DMS53 (cell line): ENCODE results near the gene AHI1.

Experiments used
- DNase-seq: peaks from one replicate; lab custom pipeline; 2025; lab: John Stamatoyannopoulos, UW

AHI1 gene

DNA sequence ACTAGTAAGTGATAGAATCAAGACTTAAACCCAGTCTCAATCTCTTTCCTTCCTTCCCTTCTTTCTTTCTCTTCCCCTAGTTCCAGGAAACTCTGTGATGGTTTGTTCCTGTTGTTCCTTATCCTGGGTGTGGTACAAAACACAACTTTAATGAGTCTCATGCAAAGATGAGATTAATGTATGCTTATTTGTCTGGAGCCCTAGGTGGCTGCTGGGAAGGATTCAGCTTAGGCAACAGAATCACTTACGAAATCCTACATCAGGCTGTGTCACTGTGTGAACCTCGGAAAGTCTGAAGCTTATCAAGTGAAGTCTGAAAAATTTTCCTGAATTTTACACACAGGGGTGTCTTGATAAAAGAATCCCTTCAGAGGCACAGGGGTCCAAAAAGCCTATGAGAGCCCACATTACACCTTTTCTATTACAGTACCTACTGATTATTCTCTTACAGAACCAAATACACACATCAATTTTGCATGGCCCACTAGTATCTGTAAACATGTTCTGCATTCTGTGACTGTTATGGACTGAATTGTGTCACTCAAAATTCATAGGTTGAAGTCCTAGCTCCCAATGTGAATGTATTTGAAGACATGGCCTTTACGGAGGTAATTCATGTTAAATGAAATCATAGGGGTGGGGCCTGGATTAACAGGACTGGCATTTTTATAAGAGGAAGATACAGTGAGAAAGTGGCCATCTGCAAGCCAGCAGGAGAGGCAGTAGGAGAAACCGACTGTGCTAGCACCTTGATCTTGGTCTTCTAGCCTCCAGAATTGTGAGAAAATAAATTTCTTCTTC lies 171.7 kb downstream of the AHI1 start:
- no peak for DNase-seq

DNA sequence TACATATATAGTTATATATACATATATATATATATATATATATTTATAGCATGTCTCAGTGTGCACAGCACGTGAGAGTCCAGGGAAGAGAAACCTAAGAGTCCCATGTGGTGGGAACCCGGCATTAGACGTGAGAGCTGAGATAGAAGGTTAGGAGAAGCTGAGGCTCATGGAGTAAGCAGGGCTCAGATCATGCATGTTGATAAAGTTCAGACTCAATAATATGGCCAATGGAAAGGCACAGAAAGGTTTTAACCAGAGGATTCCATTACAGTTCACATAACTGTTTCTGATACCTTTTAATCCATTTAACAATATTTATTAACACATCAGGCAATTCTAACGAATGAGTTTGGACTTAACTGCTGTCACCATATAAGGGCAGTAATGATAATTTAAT lies 173.0 kb downstream of the AHI1 start:
- no peak for DNase-seq

DNA sequence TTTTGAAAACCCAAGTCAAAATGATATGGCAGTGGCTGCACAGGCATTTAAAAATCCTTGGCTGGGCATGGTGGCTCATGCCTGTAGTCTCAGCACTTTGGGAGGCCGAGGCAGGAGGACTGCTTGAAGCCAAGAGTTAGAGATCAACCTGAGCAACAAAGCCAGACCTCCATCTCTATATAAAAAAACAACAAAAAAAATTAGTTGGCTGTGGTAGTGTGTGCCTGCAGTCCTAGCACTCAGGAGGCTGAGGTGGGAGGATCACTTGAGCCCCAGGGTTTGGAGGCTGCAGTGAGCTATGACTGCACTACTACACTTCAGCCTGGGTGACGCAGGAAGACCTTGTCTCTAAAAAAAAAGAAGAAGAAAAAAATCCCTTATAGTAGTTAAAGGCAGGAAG lies 173.6 kb downstream of the AHI1 start:
- no peak for DNase-seq

DNA sequence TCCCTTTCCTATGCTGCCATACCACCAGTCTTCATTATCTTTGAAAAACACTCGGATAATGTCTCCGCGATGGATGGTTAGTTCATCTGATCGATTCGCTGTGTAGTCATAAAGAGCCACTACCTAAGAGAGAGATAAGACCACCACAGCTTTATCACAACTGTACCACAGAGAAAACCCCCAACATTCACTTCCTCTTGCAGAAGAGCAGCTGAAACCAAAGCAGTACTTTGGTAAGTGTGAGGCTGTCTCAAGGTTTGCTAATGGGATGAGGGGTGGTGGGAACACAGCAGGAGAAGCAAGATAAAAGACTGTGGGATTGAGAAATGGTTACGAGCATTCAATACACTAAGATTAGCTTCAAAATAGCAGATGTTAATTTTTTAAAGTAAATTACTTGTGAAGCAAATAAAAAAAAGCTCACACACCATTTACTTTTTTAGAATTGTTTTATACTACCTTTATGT lies 174.3 kb downstream of the AHI1 start:
- no peak for DNase-seq

DNA sequence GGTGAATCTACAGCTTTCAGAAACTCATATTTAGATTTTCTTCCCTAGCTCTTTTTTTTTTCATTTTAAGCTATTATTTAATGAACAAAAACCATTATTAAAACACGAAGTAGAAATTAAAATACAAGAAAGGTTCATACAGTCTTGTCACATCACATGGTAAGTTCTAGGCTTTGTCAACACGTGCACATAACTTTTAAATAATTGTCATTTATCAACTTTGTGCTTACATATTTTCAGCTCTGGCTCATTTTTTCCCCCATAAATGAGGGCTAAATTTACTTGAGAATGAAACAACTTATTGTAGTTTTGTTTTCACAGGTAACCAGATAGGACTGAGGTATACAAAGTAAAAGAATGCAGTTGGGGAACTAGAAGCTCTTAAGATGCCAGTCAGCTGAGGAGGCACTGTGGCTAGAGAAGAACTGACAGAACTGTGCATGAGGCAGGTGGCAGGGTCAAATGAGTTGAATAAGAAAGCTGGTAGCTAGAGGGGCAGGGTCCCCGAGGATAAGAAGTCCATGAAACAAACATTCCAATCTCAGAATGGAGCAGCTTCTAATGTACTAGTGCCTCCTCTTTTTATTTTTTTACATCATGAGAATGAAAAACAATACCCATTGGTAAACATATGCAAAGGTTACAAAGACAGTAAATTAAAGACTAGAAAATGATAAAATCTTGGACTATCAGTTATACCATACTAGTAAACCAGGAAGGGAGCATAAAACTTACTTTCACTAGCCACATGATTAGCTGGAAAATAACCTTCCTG lies 174.9 kb downstream of the AHI1 start:
- DNase-seq: peak; percentile 1

DNA sequence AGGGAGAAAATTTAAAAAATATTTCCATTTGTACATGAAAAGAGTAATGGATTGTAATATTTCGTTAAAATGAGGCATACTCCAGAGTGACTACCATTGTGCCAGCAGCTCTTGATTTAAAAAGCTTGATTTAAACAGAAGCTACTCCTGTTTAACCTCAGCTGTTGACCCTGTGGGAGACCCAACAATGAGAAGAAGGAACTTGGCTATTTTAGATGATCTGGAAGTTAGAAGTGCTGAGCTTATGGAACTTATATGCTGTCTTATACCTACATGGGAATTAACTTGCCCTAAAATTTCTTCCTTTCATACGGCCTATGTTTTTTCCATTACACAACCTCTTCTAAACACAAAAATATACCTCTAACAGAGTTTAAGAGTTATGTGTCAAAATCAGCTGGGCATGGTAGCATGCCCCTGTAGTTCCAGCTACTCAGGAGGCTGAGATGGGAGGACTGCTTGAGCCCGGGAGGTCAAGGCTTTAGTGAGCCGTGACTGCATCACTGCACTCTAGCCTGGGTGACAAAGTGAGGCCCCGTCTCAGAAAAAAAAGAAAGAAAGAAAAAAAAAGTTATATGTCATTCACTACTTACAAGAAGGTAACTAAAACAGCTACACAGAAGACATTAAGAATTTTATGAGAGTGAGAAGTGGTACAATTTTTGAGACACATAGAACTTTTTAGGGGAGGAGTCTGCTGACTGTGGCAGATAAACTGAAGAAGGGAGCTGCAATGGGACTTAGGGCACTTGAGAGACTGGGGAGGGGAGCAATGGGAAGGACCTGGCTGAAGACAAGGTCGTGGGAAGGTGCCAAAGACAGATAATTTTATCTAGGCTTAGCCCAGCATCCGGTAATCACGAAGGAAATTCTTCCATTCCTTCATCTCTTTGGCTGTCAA lies 176.6 kb downstream of the AHI1 start:
- DNase-seq: no peak

DNA sequence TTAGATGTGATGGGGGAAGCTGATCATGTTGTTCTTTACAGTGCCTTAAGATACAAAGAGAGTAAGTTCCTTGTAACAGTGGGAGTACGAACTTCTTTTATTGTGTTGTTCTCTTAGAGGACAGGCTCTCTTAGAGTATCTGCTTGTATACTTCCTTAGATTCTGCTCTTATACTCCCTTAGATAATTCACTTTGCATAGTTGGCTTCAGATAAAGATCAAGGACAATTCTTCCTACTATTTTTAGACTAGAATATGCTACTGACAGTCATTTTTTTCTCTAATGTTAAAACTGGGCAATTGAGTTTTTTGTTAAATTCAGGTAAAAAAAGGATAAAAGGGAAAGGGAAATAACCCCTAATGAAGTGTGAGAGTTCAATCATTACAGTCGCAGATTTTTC lies 177.7 kb downstream of the AHI1 start:
- DNase-seq: no peak

DNA sequence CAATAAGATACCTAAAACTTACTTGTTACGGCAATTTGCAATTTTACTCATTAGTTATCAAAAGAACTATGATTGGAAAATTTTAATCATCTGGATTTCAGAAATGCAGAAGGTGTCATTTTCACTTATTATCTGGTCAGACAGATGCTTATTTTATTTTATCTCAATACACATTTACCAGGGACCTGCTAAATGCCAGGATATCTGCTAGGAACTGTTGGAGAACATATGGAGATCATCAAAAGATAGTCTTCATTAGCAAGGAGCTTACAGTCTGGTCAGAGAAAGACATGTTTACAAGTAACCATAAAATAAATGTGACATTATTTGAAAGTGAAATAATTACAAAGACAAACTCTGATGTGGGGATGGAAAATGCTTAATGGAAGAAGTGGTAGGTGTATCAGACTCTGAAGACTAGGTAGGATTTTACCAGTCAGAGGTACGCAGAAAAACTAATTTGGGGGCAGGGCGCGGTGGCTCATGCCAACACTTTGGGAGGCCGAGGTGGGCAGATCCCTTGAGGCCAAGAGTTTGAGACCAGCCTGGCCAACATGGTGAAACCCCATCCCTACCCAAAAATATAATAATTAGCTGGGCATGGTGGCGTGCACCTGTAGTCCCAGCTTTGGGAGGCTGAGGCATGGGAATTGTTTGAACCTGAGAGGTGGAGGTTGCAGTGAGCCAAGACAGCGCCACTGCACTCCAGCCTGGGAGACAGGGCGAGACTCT lies 178.6 kb downstream of the AHI1 start:
- DNase-seq: no peak

DNA sequence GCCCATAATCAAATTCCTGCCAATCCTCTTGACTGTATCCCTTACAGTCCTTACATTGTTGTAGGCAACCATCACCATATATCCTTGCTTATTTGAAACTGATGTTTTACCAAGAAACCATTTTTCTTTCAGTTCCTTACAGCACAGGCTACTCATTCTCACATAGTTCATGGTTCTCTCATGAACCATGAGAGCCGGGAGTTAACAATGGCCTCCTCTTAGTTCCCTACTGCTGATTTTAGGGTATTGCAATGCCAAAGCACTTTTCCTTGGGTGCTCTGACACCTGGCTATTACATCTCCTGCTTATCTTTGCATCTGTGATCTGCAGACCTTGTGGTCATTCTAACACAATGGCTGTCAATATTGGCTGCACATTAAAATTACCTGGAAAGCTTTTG lies 183.0 kb downstream of the AHI1 start:
- DNase-seq: peak; percentile 14

DNA sequence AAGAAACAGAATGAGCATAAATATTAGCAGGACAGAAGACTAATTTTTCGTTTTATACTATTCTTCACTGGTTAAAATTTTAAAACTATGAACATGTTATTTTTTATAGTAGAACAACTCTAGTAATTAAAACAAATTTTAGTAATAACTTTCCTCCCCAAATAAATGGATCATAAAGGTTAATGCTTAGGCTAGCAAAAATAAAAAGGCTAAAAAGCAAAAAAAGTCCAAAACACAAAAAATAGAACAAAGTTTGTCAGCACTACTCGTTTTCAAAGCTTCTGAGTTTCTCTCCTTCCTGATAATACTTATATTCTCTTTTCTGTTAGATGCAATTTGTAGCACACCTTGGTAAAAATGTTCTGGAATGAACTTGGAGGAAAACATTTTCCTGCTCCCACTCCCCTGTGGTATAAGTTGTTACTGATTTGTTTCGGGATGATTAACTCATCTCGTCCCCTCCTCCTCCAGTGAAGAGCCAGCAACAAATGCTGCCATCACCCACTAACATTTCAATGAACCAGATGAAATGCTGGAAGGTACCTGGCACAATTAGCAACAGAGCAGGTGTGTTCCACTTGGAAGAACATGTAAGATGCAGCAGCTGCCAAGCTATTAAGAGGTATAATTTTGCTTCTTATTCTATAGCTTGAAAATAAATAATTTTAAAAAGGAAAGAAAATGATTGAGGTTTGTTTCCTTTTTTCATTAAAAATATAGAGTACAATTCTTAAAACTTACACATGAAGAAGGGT lies 185.9 kb downstream of the AHI1 start:
- peak; percentile 84 for DNase-seq

DNA sequence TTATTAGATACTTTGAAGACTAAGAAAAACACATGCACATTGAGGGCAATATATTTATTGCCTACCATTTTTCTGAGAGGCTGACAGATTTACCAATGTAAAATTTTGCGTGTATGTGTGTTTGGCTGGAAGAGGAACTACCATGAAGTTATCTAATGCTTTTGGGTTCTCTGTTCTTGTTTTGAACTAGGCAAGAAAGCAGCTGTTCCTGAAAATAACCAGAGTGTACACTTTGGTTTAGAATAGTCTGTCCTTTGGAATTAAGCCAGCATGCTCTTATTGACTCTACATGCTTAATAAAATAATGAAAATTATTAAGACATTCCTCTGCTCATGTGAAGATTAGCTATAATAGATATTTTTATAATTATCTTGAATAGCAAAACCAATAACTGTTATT lies 187.2 kb downstream of the AHI1 start:
- DNase-seq: peak; percentile 3

DNA sequence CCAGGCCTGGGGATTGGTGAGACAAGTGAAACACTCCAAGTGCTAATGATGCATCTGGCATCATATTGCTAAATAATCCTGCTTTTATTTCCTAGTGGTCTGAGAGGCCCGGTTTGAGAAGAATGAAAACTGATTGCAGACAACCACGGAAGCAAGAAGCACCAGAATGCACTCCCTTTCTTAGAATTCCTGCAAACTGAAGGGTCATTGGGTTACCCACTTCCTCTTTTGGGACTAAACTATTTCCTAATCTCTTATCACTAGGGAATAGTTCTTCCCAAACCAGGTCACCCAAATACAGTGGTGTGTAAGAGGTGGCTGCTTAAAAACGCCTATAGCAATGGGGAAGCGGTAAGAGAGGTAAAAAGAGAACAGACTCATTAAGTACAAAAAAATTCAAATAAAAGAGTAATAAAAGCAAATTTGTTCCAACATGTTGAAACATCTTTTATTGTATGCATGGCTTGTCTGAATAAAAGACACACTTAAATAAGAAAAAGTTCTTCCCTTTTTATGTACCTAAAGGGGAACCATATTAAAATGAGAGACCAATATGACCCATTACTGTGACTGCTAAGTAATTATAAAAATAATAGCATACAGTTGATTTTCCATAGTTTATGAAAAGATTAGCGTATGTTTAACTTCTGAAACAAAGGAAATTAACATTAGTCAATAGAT lies 190.7 kb downstream of the AHI1 start:
- no peak for DNase-seq

DNA sequence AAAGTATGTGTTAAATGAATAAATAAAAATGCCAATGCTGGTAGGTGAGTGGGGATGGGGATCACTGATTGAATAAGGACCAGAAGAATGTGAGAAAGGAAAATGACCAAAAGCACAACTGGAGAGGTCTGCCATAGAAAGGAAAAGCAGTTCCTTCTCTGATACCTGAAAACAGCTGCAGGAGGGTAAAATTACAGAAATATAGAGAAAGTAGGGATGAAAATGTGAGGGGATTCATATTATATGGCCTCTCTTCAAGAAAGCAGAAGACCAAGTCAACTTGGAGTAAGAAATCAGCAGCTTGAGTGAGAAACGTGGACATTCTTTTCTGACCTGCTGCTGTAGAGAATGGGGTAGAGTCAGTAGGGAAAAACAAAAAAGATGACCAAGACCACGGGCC lies 191.4 kb downstream of the AHI1 start:
- no peak for DNase-seq

DNA sequence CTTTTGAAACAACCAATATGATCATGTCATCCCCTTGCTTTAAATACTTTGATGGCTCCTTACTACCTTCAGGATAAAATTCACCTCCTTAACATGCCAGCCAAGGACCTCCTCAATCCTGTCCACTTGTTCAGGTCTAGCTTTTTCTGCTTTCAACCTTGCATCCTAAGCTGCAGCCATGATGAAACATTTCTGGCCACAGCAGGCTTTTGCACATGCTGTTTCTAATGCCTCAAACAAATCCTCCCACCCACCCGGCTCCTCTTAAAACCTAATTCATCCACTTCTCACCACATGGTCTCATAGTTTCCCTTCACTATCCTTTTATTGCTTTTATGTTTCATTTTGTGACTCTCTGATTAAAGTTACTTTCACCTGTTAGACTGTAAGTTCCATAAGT lies 191.9 kb downstream of the AHI1 start:
- DNase-seq: no peak

DNA sequence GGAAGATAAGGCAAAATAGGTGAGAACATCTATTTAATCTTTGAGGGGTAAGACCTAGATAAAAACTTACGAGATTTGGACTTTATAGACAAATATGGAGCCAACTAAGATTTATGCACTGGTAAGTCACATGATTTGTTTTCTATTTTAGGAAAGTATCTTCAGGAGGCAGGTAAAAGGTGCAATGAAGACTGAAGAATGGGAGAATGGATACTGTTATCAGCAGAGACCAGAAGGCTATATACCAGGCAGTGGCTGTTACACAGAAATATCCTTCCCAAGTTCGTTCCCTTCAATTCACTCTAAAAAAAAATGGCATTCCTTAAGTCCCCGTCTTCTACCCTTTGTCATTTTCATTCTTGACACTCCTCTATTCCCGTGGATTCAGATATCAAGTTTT lies 192.7 kb downstream of the AHI1 start:
- DNase-seq: no peak

DNA sequence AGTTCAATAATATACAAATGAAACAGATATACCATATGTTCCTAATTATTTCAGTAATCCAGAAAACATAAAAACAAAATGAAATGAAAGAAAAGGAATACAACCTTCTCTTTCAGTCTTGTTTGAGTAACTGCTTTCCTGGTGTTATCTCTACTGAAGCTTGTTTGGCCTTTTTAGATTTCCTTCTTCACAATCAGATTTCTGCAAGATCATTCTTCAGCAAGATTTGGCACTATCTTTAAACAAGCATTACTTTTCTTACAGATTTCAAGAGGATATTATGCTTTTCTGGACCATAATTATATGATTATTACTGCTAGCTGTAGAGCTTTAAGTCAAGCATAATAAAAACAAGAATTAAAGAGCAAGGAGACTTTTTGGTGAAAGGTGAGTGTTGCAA lies 196.2 kb downstream of the AHI1 start:
- DNase-seq: no peak

DNA sequence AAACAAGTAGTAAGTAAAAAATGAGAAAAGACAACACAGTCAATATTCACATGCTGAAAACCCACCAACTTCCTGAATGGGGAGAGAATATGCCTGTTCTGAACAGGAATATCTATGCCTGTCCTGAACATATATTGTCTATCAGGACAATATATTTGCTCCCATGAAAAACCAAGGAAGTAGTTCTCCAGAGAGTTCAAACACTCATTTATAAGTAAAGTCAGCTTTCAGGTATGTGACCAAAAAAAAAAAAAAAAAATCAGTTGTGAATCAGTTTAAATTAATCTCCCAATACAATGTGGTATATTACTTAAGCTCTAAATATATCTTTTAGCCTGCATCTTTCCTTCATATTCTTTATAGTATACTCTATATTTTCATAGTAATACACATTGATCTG lies 197.0 kb downstream of the AHI1 start:
- DNase-seq: no peak

DNA sequence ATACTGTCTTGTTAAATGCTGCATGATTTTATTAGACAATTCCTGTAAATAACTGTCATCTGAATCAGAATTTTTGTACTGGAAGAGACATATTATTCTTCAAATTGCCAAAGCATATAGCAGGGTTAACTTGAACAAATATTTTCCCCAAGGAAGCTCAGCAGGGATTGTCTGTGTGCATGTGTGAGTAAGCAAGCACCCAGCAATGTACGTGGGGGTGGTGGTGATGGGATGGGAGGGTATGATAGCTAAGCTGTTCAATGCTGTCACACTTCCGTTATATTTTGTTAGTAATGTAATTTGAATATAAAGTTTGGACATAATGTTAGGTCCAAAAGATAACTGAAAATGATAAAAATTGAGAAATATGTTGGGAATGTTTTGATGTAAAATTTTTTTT lies 198.3 kb downstream of the AHI1 start:
- DNase-seq: no peak

DNA sequence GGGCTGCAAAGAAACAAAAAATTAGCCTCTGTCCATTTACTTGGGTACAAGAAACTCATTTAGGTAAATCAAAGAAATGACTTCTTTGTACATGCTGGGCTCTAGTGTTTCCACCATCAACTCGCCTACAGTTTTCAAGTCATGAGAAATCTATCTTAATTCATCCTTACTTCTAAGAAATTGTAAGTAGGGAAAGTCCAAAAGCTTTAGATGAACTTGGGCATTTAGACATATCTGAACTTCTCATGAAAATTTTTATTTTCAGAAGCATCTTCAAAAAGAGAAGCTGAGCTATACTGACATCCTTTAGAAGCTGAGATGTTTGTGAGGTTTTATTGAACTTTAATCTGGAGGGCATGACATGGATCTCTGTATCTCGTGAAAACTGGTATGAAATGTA lies 199.1 kb downstream of the AHI1 start:
- DNase-seq: no peak

DNA sequence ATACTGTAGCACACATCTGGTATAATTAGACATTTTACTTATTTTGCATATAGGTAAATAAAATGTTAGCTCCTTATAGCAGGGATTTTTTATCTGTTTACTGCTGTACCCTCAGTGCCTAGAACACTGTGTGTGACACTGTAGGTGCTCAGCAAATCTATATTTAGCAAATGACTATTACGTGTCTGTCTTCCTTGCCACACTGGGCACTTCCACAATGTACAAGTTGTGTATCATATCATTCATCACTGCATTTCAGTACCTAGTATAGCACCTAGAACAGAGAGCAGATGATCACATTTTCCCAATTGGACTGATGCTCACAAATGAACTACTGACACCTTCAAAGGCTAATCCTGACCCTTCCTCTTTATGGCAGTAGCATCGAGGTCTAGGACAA lies 200.8 kb downstream of the AHI1 start:
- DNase-seq: no peak
